Activated CD4-positive, alpha-beta T cell treated with anti-CD3 and anti-CD28 coated beads for 36 hours (primary cell): ENCODE measurements around the gene SERPING1. TPM values are rescaled to one million over a fixed set of nuclear protein-coding genes. Genes with fewer than 3 reads are reported as not detected.
"Not testable (repeated sequence)": the region's sequence is repeated elsewhere in the genome, so short reads cannot be mapped to it uniquely, and the experiment has no call there.

Experiments used
- ATAC-seq: fragments of 200-7000 bp; cut with Tn5 transposase; one replicate; pipeline ENCODE4 v1.10.0; 2021; ENCODE audit warnings: mild to moderate bottlenecking, moderate library complexity
- CTCF ChIA-PET: fragments of 350-600 bp; sonication (Branson Sonifier 250); formaldehyde crosslinking; loops from one replicate; lab custom pipeline; 2021; ENCODE audit warnings: antibody characterized with exemption; lab: Charles Lee
- POLR2A ChIA-PET: fragments of 350-600 bp; sonication (Branson Sonifier 250); formaldehyde crosslinking; loops from one replicate; lab custom pipeline; 2021; ENCODE audit warnings: antibody characterized with exemption, inconsistent platforms; lab: Charles Lee
- DNase-seq: peaks from one replicate; pipeline ENCODE4 v3.0.0-alpha.2; 2020
- H3K27ac Mint-ChIP-seq: one replicate; pipeline ENCODE4 v1.8.0; 2021; ENCODE audit warnings: mixed read lengths
- H3K27me3 Mint-ChIP-seq: one replicate; pipeline ENCODE4 v1.8.0; 2021; ENCODE audit warnings: mixed read lengths
- H3K36me3 Mint-ChIP-seq: one replicate; pipeline ENCODE4 v1.8.0; 2021; ENCODE audit warnings: low read depth, mixed read lengths
- H3K4me1 Mint-ChIP-seq: one replicate; pipeline ENCODE4 v1.8.0; 2021; ENCODE audit warnings: mixed read lengths
- H3K4me3 Mint-ChIP-seq: one replicate; pipeline ENCODE4 v1.8.0; 2021; ENCODE audit warnings: mild to moderate bottlenecking, moderate library complexity, mixed read lengths
- H3K9me3 Mint-ChIP-seq: one replicate; pipeline ENCODE4 v1.8.0; 2021; ENCODE audit warnings: low read depth, mixed read lengths
- intact Hi-C, 2 experiments: fragments of 100-400 bp; cut with DNase I in 1 of 2; cut with micrococcal nuclease in 1 of 2; formaldehyde crosslinking; loops; one replicate each; pipeline versions ENCODE4 v1.14.2 to v1.15.1; 2022 to 2024; cut with DNase I, micrococcal nuclease
- total RNA-seq, 2 experiments: library from RNA; stranded (reverse); gene quantifications; one replicate each; pipeline ENCODE4 v1.2.3, GENCODE V29; 2021

Gene SERPING1
- total RNA-seq, 2 experiments from 2014 or later = 0.51 to 0.87 TPM

DNA sequence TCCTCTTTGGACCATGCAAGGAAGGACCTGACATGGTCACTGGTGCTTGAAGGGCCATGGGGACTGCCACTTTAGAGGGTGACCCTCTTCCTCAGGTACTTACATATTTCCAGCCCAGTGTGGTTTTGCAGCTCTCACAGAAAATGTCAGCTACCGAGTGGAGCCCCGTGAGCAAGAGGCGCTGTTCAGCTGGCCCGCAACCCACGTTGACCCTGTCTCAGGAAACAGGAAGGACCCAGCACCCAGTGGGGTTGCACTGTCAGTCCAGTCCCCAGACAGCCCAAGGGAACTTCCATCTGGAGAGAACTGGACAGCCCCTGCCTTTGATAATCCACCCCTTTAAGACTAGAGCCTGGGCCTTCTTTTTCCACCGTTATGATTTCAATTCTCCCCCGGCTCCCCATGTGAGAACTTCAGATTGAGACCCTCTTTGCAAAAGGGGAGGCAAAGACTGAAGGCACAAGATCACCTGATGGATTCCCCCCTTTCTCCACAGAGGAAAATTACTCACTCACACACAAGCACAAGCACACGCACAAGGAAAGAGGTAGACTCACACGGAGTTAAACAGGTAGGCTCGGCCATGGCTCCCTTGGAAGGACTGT lies 48.8 kb downstream of the SERPING1 start:
- no peak for ATAC-seq
- H3K9me3 Mint-ChIP-seq = no peaks in the 10 kb centered on the region
- H3K4me3 Mint-ChIP-seq = no peak overlapping the region
- POLR2A ChIA-PET = no interaction called here
- H3K4me1 Mint-ChIP-seq = peaks cover 35% of the 10 kb centered on the region
- no peaks in the 10 kb centered on the region for H3K36me3 Mint-ChIP-seq
- peaks cover 47% of the 10 kb centered on the region for H3K27me3 Mint-ChIP-seq
- DNase-seq = no peak
- intact Hi-C loops = no loop called here
- no peak overlapping the region for H3K27ac Mint-ChIP-seq
- CTCF ChIA-PET = interaction anchor here (1.2 to 1.3 kb wide), 2 partner anchors 76 to 78 kb away, joined by 5 to 6 read pairs; partner anchors contain the start of gene UBE2L6

DNA sequence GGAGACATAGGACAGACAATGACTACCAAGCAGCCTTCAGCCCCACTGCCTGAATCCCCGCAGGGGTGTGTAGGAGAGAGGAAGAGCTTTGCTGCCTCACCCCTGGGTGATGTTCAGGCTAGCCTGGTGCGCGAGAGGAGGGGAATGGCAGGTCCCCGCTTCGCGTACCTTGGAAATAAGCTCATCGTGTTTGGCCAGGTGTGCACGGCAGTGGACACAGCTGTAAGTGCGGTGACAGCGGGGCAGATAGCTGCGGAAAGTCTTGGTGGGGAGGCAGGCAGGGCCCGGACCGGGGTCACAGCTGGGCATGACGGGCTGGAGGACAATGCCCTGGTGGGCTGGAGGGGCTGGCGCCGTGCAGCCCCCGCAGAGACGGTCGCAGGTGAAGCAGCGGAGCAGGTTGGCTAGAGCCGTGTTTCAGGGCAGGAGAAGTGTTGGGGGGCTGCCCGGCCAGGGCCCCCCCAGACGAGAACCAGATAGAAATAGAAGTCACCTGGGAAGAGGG lies 49.4 kb downstream of the SERPING1 start:
- no peak overlapping the region for H3K4me3 Mint-ChIP-seq
- no peak for ATAC-seq
- H3K4me1 Mint-ChIP-seq = peaks cover 35% of the 10 kb centered on the region
- intact Hi-C loops = no loop called here
- DNase-seq = no peak
- ChIA-PET POLR2A (no interaction called here), CTCF (interaction anchor here (0.5 to 1.3 kb wide), 4 partner anchors 76 to 154 kb away, joined by 3 to 6 read pairs (median 4); partner anchors contain the start of gene UBE2L6)
- no peak overlapping the region for H3K27ac Mint-ChIP-seq
- no peaks in the 10 kb centered on the region for H3K36me3 Mint-ChIP-seq
- no peaks in the 10 kb centered on the region for H3K9me3 Mint-ChIP-seq
- peaks cover 47% of the 10 kb centered on the region for H3K27me3 Mint-ChIP-seq

DNA sequence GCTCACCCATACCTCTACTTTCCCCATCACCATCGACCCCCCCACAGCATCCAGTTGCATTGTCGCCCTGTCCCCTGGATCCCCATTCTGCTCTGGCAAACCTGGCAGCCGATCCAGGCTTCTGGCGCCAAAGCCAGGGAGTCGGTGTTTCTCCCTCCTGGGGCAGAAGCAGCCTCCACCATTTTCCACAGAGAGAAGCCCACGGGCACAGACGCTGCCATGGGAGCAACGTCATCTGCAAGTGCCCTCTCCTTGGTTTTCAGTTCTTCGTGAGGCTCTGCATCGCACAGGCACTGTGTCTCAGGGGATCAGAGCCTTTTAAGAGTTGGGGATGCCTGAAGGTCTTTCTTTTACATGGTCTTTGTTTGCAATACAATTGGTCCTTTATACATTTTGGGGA lies 49.9 kb downstream of the SERPING1 start:
- DNase-seq (no peak), ATAC-seq (no peak)
- intact Hi-C loops = no loop called here
- ChIA-PET CTCF (interaction anchor here (0.5 to 1.3 kb wide), 5 partner anchors 77 to 154 kb away, joined by 3 to 6 read pairs (median 5); partner anchors contain the start of gene UBE2L6), POLR2A (no interaction called here)
- Mint-ChIP-seq H3K9me3 (no peaks in the 10 kb centered on the region), H3K27ac (no peak overlapping the region), H3K4me1 (peaks cover 36% of the 10 kb centered on the region), H3K4me3 (no peak overlapping the region), H3K27me3 (peaks cover 47% of the 10 kb centered on the region), H3K36me3 (no peaks in the 10 kb centered on the region)

DNA sequence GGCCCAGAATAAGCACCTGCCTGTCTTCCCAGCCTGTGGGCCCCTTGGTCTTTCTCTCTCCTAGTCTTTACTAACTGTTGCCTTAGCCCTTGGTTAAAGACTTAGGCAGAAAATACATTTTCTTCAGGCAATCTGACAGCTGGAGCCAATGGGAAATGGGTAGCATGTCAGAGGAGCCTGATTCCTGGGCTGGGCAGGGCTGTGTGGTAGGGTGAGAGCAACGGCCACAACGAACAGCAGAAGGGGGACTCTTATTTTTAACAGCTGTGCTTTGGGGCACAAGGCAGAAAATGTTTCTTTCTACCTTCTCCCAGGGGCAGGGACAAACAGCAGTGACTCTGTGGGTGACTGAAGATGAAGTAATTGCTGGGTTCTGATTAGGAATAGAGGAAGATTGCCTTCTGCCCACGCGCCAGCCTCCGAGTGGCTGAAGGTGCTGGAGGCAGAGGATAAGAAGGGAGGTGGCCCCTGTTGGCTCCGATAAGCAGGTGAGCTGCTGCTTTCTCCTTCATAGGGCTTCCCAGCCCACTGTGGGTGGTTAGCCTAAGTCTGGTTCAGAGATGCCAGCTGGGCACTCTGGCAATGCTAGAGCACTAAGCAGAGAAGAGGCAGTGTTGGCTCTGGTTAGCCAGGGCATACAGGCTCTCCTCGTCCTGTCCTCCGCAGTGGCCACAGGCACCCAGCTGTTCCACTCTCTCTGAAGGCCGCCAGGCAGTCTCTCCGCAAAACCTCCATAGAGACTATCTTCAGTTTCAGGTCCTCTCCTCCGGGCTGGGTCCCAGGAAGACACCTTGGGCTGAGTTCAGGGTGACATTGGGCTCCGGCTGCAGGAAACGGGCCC lies 50.7 kb downstream of the SERPING1 start:
- Mint-ChIP-seq H3K27ac (peak overlapping the region; percentile 42), H3K36me3 (no peaks in the 10 kb centered on the region), H3K27me3 (peaks cover 47% of the 10 kb centered on the region), H3K9me3 (no peaks in the 10 kb centered on the region), H3K4me1 (peaks cover 42% of the 10 kb centered on the region), H3K4me3 (peak overlapping the region; percentile 68)
- intact Hi-C loops = no loop called here
- ATAC-seq (no peak), DNase-seq (peak; percentile 45)
- ChIA-PET POLR2A (interaction anchor here (0.6 kb wide), 1 partner anchor 81 kb away, joined by 3 read pairs; no protein-coding TSS in a partner anchor), CTCF (interaction anchor here (0.8 to 1.9 kb wide), 5 partner anchors 9 to 190 kb away, joined by 3 to 10 read pairs (median 3); no protein-coding TSS in a partner anchor)

DNA sequence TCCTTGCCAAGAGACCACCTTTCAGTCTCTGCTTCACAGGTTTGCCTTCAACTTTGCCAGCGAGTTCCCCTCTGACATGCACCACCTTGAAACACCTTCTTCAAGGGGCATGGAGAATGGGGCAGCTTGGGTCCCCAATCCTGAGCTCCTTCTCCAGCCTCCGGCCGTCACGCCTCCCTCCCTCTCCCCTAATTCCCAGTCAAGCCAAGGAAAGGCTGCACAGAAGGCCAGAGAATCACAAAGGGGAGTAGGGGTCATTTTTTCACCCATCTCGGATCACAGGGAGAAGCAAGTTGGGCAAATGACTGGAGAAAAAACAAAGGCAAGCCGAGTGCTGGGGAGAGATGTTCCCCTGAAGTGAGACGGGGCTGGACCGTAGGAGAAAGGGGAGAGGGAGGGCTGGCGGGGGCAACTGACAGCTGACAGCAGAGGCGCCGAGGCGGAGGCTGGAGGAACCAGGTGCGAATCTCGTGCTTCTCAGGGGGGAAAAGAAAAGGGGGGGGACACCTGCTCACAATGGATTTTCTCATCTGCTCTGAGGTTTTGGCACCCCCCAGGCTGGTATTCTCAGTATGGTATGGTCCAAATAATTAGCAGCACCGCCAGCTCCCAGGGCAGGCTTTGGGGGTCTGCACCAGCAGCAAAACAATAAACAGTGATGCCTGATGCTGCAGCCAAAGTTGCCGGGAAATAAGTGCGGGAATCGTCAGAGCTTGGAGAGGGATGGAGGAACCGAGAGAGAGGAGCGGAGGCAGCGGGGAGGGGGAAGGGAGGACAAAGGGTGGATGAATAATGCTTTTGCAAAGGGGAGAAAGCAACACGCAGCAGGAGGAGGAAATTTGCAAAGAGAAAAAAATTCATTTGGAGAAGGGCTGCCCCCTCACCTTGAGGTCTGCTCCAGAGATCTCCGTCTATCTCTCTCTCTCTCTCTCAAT lies 51.6 kb downstream of the SERPING1 start:
- Mint-ChIP-seq H3K9me3 (no peaks in the 10 kb centered on the region), H3K27ac (peak overlapping the region; percentile 52), H3K27me3 (peaks cover 41% of the 10 kb centered on the region), H3K36me3 (no peaks in the 10 kb centered on the region), H3K4me1 (peaks cover 43% of the 10 kb centered on the region), H3K4me3 (peak overlapping the region; percentile 68)
- intact Hi-C loops = no loop called here
- ATAC-seq (peak; percentile 33), DNase-seq (peak; percentile 61)
- POLR2A ChIA-PET = interaction anchor here (0.6 kb wide), 1 partner anchor 80 kb away, joined by 3 read pairs; no protein-coding TSS in a partner anchor
- CTCF ChIA-PET = interaction anchor here (0.8 to 1.9 kb wide), 4 partner anchors 10 to 191 kb away, joined by 3 to 10 read pairs (median 3); no protein-coding TSS in a partner anchor

DNA sequence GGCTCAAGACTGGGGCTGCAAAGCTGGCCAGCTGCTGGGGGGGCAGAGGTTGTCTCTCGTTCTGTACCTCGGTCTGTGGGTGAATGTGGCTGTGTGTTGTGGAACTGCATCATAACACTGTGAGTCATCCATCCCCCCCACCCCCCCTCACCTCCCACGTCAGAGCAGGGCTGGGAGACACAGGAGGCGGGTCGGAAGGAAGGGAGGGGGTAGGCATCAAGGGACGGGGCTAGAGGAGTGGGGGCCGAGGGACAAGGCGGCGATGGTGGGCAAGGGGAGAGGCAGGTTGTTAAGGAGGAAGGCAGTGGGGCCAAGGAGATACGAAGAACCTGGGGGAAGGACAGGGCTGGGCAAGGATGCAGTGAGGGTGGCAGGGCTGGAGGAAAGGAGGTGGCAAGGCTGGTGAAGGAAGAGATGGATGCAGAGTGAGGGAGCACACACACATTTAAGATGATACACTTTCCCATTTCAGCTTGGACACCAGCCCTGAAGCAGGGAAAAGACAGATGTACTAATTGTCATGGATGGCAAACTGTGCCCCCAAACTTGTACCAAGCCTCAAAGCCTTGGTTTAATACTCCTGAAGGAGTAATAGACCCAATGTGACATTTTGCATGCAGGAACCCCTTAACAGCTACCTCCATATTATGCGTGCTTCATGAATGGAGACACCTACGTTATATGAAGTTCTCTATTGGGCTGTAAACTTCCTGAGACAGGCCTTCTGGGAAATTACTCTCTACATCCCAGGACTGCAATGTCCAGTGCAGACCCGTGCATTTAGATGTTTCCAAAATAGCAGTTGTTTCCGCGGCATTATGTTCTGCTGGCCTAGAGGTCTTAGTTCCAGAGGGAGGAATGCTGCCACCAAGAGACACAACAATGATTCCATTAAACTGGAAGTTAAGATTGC lies 52.6 kb downstream of the SERPING1 start, which contains the start of gene YPEL4:
YPEL4 (minus strand) TSS at position 87 of the 913 bp plus-strand sequence. CDS start 2,805 bp downstream, outside the sequence.
- CTCF ChIA-PET = interaction anchor here (1.9 to 2.2 kb wide), 2 partner anchors 9 to 11 kb away, joined by 10 read pairs; no protein-coding TSS in a partner anchor
- DNase-seq (peak; percentile 76), ATAC-seq (peak; percentile 75)
- POLR2A ChIA-PET = no interaction called here
- Mint-ChIP-seq H3K9me3 (no peaks in the 10 kb centered on the region), H3K4me3 (peak within 1 kb of the TSS; percentile 68), H3K27ac (peak within 1 kb of the TSS; percentile 52), H3K27me3 (peaks cover 39% of the 10 kb centered on the region), H3K4me1 (peaks cover 43% of the 10 kb centered on the region), H3K36me3 (no peaks in the 10 kb centered on the region)
- intact Hi-C loops = no loop called here

DNA sequence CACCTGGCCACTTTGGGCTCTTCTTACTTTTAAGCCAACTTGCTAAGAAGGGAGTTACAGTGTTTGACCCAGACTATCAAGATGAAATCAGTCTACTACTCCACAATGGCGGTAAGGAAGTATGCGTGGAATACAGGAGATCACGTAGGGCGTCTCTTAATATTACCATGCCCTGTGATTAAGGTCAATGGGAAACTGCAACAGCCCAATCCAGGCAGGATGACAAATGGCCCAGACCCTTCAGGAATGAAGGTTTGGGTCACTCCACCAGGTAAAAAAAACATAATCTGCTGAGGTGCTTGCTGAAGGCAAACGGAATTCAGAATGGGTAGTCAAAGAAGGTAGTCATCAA lies 53.2 kb downstream of the SERPING1 start:
- POLR2A ChIA-PET = no interaction called here
- ATAC-seq = no peak
- intact Hi-C loops = no loop called here
- H3K4me3 Mint-ChIP-seq = no peak overlapping the region
- no peak for DNase-seq
- CTCF ChIA-PET = interaction anchor here (2.2 kb wide), 1 partner anchor 9 kb away, joined by 10 read pairs; no protein-coding TSS in a partner anchor
- no peaks in the 10 kb centered on the region for H3K36me3 Mint-ChIP-seq
- peaks cover 35% of the 10 kb centered on the region for H3K27me3 Mint-ChIP-seq
- peaks cover 43% of the 10 kb centered on the region for H3K4me1 Mint-ChIP-seq
- no peaks in the 10 kb centered on the region for H3K9me3 Mint-ChIP-seq
- H3K27ac Mint-ChIP-seq = no peak overlapping the region

DNA sequence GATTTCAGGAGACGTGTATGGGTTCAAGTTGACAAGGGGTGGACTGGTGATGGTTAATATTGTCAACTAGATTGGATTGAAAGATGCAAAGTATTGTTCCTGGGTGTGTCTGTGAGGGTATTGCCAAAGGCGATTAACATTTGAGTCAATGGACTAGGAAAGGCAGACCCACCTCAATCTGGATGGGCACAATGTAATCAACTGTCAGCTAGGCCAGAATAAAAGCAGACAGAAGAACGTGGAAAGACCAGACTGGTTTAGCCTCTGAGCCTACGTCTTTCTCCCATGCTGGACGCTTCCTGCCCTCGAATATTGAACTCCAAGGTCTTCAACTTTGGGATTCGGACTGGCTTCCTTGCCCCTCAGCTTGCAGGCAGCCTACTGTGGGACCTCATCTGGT lies 53.9 kb downstream of the SERPING1 start:
- intact Hi-C loops = no loop called here
- Mint-ChIP-seq H3K27me3 (peaks cover 28% of the 10 kb centered on the region), H3K4me3 (no peak overlapping the region), H3K27ac (no peak overlapping the region), H3K36me3 (no peaks in the 10 kb centered on the region), H3K4me1 (peaks cover 44% of the 10 kb centered on the region), H3K9me3 (no peaks in the 10 kb centered on the region)
- DNase-seq (no peak), ATAC-seq (no peak)
- POLR2A ChIA-PET = interaction anchor here (0.5 to 0.6 kb wide), 2 partner anchors 104 to 173 kb away, joined by 3 to 7 read pairs; no protein-coding TSS in a partner anchor
- CTCF ChIA-PET = interaction anchor here (0.9 to 2.3 kb wide), 4 partner anchors 7 to 193 kb away, joined by 4 to 10 read pairs (median 6); no protein-coding TSS in a partner anchor

DNA sequence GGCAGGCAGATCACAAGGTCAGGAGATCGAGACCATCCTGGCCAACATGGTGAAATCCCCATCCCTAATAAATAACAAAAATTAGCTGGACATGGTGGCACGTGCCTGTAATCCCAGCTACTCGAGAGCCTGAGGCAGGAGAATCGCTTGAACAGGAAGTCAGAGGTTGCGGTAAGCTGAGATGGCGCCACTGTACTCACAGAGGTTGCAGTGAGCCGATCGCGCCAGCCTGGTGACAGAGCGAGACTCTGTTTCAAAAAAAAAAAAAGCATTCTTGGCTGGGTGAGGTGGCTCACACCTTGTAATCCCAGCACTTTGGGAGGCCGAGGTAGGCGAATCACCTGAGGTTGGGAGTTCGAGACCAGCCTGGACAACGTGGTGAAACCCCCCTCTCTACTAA lies 54.7 kb downstream of the SERPING1 start:
- H3K27ac Mint-ChIP-seq = peak overlapping the region; percentile 58
- H3K27me3 Mint-ChIP-seq = peaks cover 20% of the 10 kb centered on the region
- ChIA-PET CTCF (interaction anchor here (0.6 to 2.3 kb wide), 6 partner anchors 8 to 194 kb away, joined by 3 to 10 read pairs (median 5); partner anchors contain the start of gene UBE2L6), POLR2A (interaction anchor here (0.6 kb wide), 1 partner anchor 21 kb away, joined by 3 read pairs; no protein-coding TSS in a partner anchor)
- peaks cover 43% of the 10 kb centered on the region for H3K4me1 Mint-ChIP-seq
- intact Hi-C loops, H3K36me3 Mint-ChIP-seq, H3K9me3 Mint-ChIP-seq, ATAC-seq: not testable (repeated sequence)
- peak overlapping the region; percentile 19 for H3K4me3 Mint-ChIP-seq
- DNase-seq = peak; percentile 59
